ENCODE measurements around the gene LAMP1.
"Not testable (repeated sequence)": the region's sequence is repeated elsewhere in the genome, so short reads cannot be mapped to it uniquely, and the experiment has no call there.

Gene LAMP1

DNA sequence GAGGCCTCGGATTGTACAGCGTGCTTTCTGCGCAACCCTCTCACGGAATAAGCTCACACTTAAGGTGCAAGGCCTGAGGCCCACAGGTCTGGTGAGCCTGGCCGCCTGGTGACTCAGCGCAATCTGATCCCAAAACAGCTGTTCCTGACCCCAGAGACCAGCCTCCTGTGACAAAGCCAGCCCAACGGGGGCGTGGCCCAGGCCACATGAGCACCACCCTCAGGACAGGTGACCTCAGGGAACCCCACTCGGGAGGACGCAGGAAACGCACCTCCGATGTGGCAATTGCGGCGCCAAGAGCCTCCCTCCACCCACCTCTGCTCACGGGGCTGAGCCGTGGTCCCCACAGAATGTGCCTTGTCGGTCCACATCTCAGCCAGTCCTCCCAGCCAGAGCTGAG lies 40.5 kb downstream of the LAMP1 start:
- TF ChIP-seq, protein P1, sequence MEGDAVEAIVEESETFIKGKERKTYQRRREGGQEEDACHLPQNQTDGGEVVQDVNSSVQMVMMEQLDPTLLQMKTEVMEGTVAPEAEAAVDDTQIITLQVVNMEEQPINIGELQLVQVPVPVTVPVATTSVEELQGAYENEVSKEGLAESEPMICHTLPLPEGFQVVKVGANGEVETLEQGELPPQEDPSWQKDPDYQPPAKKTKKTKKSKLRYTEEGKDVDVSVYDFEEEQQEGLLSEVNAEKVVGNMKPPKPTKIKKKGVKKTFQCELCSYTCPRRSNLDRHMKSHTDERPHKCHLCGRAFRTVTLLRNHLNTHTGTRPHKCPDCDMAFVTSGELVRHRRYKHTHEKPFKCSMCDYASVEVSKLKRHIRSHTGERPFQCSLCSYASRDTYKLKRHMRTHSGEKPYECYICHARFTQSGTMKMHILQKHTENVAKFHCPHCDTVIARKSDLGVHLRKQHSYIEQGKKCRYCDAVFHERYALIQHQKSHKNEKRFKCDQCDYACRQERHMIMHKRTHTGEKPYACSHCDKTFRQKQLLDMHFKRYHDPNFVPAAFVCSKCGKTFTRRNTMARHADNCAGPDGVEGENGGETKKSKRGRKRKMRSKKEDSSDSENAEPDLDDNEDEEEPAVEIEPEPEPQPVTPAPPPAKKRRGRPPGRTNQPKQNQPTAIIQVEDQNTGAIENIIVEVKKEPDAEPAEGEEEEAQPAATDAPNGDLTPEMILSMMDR (IDR thresholded peaks at IDR 0.05; ENCODE audit: low read depth, low read length, missing control alignments): no peak
- no peak overlapping the region for H3K4me3 ChIP-seq (ENCODE audit: low read depth, low read length)
- no peak for DNase-seq (ENCODE audit: low read depth)

DNA sequence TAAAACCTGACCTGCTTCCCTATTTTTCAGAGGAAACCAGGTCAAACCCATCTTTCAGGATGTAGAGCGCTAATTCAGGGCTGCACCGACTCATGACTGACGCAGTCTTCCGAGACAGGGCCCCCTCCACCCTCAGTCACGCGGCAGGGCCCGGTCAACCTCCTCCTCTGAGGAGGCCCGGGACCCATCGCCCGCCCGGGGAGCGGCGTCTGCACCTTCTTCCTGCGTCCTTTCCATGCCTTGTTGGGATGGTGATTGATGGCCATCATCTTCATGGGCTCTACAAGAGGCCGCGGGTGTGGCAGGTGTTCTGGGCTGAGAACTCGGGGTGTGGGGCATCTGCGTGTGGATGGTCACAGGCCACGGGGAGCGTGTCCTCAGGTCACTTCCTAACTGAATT lies 40.9 kb downstream of the LAMP1 start:
- no peak for DNase-seq (ENCODE audit: low read depth)
- no peak overlapping the region for H3K4me3 ChIP-seq (ENCODE audit: low read depth, low read length)
- TF ChIP-seq, protein P1 (IDR thresholded peaks at IDR 0.05; ENCODE audit: low read depth, low read length, missing control alignments): no peak

DNA sequence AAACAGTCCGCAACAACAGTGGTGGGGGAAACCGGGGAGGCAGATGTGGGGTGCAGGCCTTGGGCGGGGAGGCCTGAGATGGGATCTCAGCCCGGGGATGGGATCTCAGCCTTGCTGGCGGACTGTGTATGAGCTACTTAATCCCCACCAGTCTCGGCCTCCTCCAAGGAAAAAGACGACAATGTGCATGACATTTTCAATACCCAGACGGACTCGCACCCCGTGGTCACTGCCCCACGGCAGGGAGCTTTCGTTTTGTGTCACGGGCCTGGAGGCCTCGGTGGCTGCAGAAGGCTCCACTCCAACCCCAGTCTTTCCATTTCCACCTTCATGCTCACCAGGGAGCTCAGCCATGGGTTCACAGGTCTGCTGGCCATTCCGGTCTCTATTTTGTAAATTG lies 41.4 kb downstream of the LAMP1 start:
- H3K4me3 ChIP-seq (ENCODE audit: low read depth, low read length): no peak overlapping the region
- no peak for DNase-seq (ENCODE audit: low read depth)
- TF ChIP-seq, protein P1 (IDR thresholded peaks at IDR 0.05; ENCODE audit: low read depth, low read length, missing control alignments): no peak

DNA sequence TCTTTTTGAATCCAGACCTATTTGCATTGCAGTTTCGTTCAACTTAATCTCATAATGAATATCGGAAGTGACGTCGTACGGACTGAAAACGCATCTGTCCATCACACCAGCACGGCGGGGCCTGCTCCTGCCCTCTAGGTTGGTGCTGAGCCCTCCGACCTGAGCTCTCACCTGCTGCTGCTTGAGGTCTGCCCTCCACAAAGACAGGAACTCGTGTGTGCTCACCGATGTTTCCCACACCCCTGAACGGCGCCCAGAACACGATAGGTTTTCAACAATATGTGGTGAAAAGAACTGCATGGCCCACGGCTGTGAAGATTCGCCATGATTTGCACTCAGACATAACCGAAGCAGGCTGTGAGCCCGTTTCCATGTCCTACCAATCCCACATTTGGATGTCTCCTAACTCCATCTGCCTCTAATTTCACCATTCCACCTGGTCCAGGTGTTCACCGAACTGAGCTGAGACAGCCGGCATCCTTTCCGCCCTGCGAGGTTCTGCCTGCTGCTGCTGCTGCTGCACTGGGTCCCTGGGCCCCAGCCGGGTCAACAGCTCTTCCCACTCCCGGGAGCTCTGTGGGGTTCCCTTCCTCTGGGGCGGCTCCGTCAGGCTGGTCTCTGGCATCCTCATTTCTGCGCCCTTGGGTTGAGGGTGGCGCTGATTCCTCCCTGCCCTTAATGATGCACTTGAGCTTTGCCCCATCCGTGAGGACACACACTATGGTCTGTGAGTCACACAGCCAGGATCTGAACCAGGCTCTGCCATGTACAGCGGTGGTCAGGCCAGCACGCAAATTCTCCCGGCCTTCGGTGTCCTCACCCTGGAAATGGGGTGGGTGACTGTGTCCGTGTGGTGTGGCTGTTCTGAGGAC lies 46.0 kb downstream of the LAMP1 start:
- no peak for DNase-seq (ENCODE audit: low read depth)
- TF ChIP-seq, protein P1 (IDR thresholded peaks at IDR 0.05; ENCODE audit: low read depth, low read length, missing control alignments): no peak
- H3K4me3 ChIP-seq (ENCODE audit: low read depth, low read length): no peak overlapping the region

DNA sequence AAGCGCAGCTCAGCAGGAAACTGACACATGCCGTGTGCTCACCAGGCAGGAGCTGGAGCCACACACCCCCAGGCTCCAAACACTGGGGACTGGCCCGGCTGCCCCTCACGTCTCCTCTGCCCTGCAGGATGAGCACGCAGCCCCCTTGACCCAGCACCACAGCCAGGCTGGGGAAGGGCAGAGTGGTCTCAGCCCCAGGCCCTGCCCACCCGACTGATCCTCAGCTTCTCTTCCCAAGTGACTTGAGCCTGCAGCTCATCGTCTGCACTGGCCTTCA lies 46.6 kb downstream of the LAMP1 start:
- no peak for DNase-seq (ENCODE audit: low read depth)
- no peak overlapping the region for H3K4me3 ChIP-seq (ENCODE audit: low read depth, low read length)
- TF ChIP-seq, protein P1 (IDR thresholded peaks at IDR 0.05; ENCODE audit: low read depth, low read length, missing control alignments): no peak

DNA sequence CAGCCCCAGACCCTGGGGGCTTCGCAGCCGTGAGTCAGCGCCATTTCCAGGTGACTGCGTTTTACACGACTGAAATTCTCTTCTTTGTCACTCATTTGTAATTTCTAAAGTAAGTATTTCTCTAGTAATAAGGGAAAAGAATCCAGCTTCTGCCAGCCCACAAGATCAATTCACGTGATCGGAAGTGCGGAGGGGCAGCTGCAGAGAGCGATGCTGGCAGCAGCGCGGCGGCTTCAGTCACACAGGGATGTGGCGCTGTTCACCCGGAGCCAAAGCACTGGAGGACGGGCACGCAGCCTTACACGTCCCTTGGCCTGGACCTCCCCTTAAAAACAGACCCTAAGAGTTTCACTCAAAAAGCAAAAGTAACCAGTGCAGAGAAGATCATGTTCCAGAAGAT lies 48.4 kb downstream of the LAMP1 start:
- no peak overlapping the region for H3K4me3 ChIP-seq (ENCODE audit: low read depth, low read length)
- TF ChIP-seq, protein P1 (IDR thresholded peaks at IDR 0.05; ENCODE audit: low read depth, low read length, missing control alignments): no peak
- no peak for DNase-seq (ENCODE audit: low read depth)

DNA sequence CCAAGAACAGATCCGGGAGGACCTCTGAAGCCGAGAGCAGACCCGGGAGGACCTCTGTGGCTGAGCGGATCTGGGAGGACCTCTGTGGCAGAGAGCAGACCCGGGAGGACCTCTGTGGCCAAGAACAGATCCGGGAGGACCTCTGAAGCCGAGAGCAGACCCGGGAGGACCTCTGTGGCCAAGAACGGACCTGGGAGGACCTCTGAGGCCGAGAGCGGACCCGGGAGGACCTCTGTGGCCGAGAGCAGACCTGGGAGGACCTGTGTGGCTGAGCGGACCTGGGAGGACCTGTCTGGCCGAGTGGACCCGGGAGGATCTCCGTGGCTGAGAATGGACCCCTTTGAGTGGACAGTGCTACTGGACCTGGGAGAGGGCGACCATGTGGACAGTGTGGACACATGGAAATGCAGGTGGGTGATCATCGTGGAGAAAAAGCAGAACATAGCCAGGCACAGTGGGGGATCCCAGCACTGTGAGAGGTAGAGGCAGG lies 50.7 kb downstream of the LAMP1 start:
- DNase-seq (ENCODE audit: low read depth); H3K4me3 ChIP-seq (ENCODE audit: low read depth, low read length): not testable (repeated sequence)

Data from GM12864 (cell line).